Measurements from ENCODE around the gene STPG2. TPM values are rescaled to one million over a fixed set of nuclear protein-coding genes. Genes with fewer than 3 reads are reported as not detected.

Gene STPG2
- total RNA-seq (2014; rRNA removed; shearing (Covaris generic)) = not detected in 2 replicates

DNA sequence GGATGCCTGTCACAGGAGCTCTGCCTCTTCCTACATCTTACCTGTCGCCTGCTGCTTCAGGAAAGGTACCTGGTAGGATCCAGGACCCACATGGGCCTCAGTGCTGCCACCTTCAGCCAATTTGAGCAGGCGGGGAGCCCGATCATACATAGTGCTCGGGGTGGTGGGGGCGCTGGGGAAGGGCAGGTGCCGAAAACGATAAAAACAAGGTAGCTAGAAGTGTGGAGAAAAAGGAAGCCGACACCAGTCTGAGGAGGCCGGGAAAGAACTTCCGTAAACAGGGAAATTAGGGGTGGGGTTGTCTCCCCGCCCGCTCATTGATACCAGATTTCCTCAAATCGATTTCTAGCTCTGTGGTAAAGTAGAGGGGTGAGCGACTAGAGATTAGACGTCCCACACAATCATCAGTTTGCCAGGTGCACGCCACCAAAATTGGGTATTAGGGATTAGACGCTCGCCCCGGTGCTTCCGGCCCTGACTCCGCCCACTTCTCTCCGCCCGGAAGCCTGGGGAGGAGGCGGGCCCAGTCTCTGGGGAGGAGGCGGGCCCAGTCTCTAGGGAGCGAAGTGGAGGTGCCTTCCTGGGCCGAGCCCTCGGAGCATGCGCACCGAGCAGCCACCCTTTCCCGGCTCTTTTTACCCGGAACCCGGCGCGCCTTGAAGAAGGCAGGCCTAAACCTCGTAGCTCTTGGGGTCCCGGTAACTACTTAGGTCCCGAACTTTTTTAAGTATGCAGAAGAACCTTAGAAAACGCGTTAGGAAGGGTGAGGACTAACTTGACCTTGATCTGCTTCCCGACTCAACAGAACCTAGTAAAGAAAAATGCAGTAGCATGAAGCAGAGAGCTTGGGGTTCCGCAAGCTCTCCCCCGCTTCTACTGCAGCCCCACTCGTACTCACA is at the start of gene STPG2:
Gene STPG2, minus strand, starts transcription at position 476 of the 899 bp plus-strand sequence.
- peak; percentile 96 for DNase-seq (ENCODE audit: low spot score)

DNA sequence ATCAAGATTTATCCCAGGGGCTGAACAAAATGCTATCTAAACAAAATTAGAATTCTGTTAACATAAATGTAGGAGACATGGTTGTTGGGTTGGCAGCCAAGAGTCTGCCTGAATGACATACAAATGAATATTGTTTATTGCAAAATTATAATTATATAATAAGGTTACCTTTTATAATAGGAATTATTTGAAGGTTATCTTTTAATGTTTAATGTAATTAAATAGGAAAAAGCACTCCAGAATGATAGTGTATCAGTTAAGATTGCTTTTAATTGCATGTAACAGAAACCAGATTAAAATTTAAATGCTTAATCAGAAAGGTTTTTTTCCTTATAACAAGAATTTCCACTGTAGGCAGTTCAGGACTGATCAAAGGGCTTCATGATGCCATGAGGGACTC is 42.0 kb upstream of the STPG2 start:
- DNase-seq (ENCODE audit: low spot score) = no peak

- DNase-seq (ENCODE audit: low spot score) = no peak
Observed at GRCh38 chr4:98181809-98182208, 38.5 kb upstream of the STPG2 start.

- DNase-seq (ENCODE audit: low spot score) = no peak
Observed at GRCh38 chr4:98179951-98180350, 36.7 kb upstream of the STPG2 start.

DNA sequence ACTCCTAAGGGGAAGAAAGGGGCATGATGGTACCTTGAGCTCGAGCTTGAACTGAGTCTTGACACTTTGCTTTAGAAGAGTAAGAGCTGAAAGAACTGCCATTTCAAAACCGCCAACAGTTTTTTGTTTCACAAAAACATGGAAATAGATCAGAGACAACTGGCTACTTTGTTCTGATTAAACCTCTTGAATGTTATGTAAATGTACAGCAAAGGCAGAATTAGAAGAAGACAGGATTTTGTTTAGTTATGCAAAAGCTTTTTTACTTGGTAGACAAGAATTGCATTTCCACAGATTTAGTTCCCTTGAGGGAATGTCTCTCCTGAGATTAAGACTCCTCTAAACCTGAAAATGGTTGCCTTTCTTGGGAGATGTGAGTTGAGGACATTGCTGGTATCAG is 33.3 kb upstream of the STPG2 start:
- no peak for DNase-seq (ENCODE audit: low spot score)

- DNase-seq (ENCODE audit: low spot score) = no peak
Observed at GRCh38 chr4:98170035-98170434, 26.8 kb upstream of the STPG2 start.

GRCh38 chr4:98166731-98167041 is 23.4 kb upstream of the STPG2 start:
- DNase-seq (ENCODE audit: low spot score) = no peak

DNA sequence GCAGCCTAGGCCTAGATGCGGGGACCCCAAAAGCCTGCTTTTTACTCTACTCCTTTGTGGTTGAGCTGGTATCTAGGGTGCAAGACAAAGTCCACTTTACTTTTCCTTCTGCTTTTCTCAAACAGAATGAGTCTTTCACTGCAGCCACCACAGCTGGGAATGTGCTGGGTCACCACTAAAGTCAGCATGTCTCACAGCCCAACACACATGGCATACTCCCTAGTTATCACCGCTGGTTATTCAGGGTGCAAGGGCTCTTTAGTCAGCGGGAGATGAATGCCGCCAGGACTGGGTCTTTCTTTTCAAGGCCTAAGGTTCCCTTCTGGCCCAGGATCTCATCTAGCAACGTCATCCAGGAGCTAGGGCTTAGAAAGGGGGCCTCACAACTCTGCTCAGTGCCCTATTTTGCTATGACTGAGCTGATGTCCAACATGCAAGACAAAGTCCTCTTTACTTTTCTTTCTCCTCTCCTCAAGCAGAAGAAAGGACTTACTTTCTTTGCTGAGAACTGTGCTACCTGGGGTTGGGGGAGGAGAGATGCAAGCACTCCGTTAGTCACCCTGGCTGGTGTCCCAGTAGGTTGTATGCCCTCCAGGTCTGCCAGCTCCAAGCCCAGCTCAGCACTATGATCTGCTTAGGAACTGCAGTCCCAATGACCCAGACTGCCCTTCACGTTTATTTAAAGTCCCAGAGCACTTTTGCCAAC is 22.9 kb upstream of the STPG2 start:
- no peak for DNase-seq (ENCODE audit: low spot score)

DNA sequence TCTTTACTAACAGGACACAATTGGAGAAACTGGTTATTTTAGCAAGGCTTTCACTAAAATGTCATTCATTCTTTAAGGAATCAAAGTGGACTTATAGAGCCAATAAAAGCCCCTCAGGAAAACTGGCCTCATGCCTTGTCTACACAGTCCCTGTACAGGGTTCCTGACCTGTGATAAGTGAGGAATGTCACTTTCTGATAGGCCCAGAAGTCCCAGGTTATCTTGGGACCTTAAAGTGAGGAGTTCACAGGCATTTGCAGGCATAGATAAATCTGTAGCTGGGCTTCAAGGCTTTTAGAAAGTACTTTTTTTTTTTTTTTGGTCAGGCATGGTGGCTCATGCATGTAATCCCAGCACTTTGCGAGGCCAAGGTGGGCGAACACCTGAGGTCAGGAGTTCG is 19.4 kb upstream of the STPG2 start:
- no peak for DNase-seq (ENCODE audit: low spot score)

- no peak for DNase-seq (ENCODE audit: low spot score)
Observed at GRCh38 chr4:98151145-98151924, 8.1 kb upstream of the STPG2 start.

GRCh38 chr4:98150092-98150761 is 7.0 kb upstream of the STPG2 start:
- DNase-seq (ENCODE audit: low spot score) = no peak

- DNase-seq (ENCODE audit: low spot score) = no peak
Observed at GRCh38 chr4:98148856-98149255, 5.6 kb upstream of the STPG2 start.

DNA sequence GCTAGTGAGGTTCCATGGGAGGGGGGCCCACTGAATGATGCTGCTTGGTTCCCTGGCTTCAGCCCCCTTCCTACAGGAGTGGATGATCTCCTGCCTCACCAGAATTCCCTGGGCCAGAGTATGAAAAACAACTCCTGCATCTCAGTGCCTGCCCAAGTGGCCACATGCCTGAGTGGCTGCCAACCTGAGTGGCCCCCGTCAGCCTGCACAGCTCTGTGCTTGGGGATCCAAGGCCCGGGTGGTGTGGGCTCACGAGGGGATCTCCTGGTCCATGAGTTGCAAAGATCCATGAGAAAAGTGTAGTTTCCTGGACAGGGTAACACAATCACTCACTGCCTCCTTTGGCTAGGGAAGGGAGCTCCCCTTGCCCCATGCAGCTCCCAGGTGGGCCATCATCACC is 17.1 kb downstream of the STPG2 start:
- no peak for DNase-seq (ENCODE audit: low spot score)

DNA sequence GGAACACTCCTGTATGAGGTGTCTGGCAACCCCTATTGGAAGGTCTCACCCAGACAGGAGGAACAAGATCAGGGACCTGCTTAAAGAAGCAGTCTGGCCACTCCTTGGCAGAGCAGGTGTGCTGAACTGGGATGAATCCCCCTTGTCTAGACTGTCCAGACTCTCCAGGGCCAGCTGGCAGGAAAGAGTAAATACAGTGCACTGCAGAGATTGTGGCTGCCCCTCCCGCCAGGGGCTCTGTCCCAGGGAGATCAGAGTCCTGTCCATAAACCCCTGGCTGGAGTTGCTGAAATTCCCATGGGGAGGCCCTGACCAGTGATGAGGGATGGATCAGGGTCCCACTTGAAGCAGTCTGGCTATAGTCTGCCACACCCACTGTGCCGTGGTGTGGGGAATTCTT is 17.7 kb downstream of the STPG2 start:
- DNase-seq (ENCODE audit: low spot score) = no peak

GRCh38 chr4:98117363-98117762 is 25.9 kb downstream of the STPG2 start:
- DNase-seq (ENCODE audit: low spot score) = no peak

DNA sequence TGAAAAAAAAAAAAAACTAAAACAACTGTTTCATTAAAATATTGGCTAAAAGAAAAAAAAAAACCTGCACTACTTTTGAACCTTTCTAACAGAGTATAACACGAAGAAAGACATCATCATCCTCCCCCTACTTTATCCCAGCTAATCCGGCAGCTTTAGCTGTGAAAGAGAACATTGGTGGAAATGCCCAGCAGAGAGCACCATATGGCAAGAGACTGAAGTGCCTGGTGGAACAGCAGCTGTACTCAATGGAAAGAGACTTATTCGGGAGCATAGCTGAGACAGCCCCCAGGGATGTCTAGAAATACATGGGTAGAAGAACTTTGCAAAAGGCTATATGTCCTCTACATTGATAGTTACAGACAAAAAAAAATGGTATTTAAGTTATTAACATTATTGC is 30.3 kb downstream of the STPG2 start:
- DNase-seq (ENCODE audit: low spot score) = peak; percentile 23

DNA sequence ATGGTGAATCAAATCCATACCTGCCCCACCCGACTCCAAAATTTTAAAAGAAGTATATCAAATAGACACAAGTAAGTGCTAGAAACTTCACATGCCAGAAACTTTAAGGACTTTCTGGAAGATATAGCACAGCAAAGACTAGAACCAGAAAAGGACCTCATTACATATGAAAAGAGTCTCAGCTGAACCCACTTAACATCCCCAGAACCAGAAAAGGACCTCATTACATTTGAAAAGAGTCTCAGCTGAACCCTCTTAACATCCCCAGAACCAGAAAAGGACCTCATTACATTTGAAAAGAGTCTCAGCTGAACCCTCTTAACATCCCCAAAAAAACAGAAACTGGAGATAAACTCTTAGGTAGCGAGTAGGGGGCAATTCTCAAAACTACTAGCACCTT is 32.3 kb downstream of the STPG2 start:
- DNase-seq (ENCODE audit: low spot score) = no peak

- DNase-seq (ENCODE audit: low spot score) = no peak
Observed at GRCh38 chr4:98110214-98110613, 33.1 kb downstream of the STPG2 start.

DNA sequence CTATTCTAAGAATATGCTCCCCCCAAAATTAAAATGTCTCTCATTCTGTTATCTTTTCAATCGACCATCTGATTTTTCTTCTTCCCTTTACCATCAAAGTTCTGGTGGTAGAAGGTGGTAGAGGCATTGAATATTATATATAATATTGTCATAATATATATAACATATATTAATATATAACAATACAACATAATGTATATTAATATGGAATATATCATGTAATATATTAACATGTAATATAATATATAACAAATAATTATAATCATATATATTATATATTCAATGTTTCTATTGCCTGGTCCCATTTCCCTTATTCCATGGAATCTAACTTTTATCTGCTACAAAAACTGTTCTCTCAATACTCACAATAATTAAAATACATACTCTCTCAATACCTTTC is 40.6 kb downstream of the STPG2 start:
- no peak for DNase-seq (ENCODE audit: low spot score)

DNA sequence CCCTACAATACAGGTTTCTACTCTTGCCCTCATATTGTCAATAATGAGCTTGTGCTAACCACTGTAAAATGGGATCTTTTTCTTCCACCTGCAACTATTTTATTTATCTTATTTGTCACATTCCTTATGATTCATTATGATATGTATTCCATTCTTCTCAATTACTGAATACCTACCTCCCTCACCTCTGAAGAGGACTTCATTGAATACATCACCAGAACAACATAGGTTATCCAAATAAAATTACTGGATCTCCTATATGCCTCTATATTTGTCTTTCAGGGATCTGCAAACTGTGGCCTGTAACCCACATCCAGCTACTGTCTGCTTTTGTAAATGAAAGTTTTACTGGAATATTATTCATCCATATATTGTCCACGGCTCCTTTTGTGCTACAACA is 41.3 kb downstream of the STPG2 start:
- DNase-seq (ENCODE audit: low spot score) = no peak

- no peak for DNase-seq (ENCODE audit: low spot score)
Observed at GRCh38 chr4:98098764-98099163, 44.5 kb downstream of the STPG2 start.

DNA sequence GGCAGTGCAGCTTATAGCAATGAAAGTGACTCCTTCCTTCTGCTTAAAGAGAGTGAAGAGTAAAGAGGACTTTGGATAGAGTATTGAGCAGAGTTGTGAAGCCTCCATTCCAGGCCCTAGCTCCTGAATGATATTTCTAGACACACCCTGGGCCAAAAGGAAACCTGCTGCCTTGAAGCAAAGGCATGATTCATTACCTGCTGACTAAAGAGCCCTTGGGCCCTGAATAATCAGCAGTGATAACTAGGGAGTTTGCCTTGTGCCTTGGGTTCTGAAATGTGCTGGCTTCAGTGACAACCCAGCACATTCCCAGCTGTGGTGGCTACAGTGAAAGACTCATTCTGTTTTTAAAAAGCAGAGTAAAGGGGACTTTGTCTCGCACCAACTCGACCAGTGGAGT is 49.2 kb downstream of the STPG2 start:
- DNase-seq (ENCODE audit: low spot score) = no peak

Measured in HT-29 (cell line).